A172 (cell line): ENCODE measurements around the gene OR9A2. TPM values are rescaled to one million over a fixed set of nuclear protein-coding genes. Genes with fewer than 3 reads are reported as not detected.

Source experiments
- DNase-seq: peaks from one replicate; pipeline ENCODE4 v3.0.0-alpha.2; 2015; ENCODE audit warnings: low spot score
- total RNA-seq: library from RNA; depleted of rRNA; stranded (reverse); fragments of >200 nt; shearing (Covaris generic); gene quantifications from 2 replicates; pipeline ENCODE4 v1.2.3, GENCODE V29; 2014; rRNA removed

The OR9A2 gene, protein sequence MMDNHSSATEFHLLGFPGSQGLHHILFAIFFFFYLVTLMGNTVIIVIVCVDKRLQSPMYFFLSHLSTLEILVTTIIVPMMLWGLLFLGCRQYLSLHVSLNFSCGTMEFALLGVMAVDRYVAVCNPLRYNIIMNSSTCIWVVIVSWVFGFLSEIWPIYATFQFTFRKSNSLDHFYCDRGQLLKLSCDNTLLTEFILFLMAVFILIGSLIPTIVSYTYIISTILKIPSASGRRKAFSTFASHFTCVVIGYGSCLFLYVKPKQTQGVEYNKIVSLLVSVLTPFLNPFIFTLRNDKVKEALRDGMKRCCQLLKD
- total RNA-seq = not detected in 2 replicates

GRCh38 chr7:143027032-143027431, at the start of gene OR9A2:
Gene OR9A2, minus strand, starts transcription at chr7:143027132. Its CDS starts 0 bp downstream, at chr7:143027132.
- DNase-seq = no peak

GRCh38 chr7:143074141-143074540, 47.2 kb upstream of the OR9A2 start:
- DNase-seq = no peak

- no peak for DNase-seq
These were observed 46.6 kb upstream of the OR9A2 start for GRCh38 chr7:143073556-143073955.

DNA sequence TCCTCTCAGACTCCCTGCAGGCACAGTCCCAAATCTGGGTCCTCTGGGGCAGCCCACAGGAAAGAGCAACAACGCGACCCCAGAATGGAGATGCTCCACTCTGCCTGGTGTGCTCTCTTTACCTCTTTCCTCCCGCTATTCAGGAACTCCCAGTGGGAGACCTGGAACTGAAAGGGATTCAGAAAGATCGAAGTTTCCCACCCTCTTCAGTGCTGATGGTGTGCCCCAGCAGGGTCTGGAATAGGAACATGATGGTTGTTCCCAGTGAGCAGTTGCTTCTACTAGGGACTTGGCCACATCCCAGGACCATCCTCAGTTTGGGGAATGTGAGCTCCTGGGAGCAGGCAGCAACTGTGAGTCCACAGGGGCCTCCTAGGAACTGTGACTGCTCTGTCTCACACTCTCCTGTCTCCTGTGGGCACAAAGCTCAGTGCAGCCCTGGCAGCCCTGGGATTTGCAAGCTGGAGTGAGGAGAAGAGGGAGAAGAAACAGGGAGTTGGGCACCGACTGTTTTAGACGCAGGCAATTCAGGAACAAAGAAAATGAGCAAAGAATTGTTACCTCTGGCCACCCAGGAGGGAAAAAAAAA, 43.1 kb upstream of the OR9A2 start:
- DNase-seq = no peak

- no peak for DNase-seq
These were observed 41.5 kb upstream of the OR9A2 start for GRCh38 chr7:143068446-143068845.

DNA sequence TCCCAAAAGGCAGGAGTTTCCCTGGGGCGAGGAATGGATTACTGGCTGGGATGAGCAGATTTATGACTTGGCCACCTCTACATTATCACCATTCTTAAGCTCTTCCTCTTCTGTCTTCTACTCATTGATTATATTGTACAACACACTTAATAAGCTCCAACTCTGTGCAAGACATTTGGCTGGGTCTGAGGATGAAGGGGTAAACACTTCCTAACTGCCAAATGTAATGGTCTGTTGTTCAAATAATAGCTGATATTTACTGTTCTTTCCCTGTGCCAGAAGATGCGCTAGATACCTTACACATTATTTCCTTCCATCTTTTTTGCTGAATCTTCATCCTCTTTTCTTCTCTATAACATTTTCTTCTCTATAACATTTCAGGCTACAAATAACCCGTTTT, 36.8 kb upstream of the OR9A2 start:
- DNase-seq = no peak

- DNase-seq = no peak
These were observed 28.8 kb upstream of the OR9A2 start for GRCh38 chr7:143055754-143056153.

DNA sequence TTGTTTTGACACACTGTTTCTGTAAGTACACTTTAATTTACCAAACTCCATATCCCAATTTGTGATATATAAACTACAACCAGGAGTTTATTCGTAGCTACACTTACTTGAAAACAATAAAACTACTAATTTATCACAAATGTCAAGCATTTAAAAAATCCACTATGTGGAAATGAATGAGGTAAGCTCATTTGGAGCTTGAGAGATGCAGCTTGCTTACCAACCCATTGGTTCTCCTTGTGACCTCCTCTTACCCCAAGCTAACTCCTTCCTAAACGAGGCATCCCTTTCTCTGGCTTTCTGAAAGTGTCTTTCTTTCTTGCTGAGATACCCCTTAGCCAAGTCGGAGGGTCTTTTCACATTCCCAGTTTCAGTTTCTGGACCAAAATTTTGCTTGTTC, 27.7 kb upstream of the OR9A2 start:
- DNase-seq = no peak

DNA sequence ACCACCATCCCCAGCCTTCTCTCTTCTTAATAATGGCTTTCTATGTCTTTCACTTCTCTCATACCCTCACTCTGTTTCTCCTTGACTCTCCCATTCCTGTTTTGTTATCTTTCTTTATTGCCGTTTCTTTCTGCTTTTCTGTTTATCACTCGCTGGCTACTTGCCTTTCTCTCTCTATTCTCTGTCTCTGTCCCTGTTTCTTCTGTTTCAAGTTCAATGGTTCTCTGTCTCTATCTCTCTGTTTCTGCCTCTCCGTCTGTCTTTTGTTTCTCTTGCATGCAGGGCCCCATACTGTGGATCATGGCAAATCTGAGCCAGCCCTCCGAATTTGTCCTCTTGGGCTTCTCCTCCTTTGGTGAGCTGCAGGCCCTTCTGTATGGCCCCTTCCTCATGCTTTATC, 25.1 kb upstream of the OR9A2 start, which contains the start of gene OR6V1:
TSS of gene OR6V1 (plus strand) at position 301 of the 400 bp plus-strand sequence. CDS start at position 301, 0 bp downstream.
- no peak for DNase-seq

- no peak for DNase-seq
These were observed 24.0 kb upstream of the OR9A2 start for GRCh38 chr7:143050931-143051330.

- no peak for DNase-seq
These were observed 22.4 kb upstream of the OR9A2 start for GRCh38 chr7:143049362-143049761.

DNA sequence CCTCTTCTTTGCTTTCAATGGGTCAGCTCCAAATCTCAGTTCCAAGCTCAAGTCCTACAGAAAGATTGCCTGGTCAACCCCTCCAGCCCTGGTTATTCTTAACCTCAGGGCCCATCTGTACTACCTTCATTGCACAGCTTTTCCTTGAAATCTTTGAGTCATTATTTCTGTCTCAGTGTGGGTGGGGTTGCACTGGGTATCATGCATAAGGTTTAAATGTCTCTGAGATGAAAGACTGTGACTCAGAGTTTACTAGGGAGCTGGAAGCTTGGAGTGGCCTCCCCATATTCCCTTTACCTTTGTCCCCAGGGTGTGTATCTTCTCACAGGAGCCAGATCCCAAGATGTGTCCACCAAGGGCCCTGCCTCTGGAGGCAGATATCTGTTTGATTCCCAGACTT, 21.9 kb upstream of the OR9A2 start:
- no peak for DNase-seq

DNA sequence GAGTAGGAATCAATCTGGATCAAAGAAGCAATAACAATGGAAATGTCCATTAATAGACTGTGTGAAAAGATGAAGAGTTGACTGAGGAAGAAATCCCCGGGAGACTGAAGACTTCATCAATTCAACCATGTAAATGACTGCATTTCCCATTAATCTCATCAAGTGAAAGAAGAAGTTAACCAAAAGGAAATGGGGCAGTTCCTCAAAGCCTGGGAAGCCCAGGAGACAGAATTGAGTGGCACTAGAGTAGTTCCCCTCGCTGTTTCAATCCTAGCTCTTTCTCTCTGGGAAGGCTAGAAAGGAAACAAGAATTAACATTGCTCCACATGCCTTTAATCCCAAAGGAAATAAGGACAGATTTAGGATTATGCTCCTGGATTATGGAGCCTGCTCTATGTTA, 20.4 kb upstream of the OR9A2 start:
- no peak for DNase-seq

DNA sequence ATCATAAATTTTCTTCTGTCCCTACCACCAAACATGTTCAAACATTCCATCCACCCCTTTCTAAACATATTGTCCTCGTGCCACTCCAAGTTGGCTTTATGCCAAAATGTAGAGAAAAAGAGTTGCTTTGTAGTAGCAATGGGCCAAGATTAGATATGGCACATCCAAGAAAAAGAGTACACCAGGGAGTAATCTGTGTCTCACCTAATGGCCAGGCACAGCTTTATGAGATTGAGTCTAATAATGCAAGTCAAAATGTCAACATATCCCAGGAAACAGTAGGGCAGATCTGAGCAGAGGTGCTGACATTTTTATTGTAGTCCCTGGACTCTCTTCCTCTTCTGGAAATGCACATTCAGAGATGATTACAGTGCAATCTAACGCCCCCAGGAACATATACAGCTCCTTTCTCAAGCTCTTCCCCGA, 19.5 kb upstream of the OR9A2 start:
- DNase-seq = no peak

DNA sequence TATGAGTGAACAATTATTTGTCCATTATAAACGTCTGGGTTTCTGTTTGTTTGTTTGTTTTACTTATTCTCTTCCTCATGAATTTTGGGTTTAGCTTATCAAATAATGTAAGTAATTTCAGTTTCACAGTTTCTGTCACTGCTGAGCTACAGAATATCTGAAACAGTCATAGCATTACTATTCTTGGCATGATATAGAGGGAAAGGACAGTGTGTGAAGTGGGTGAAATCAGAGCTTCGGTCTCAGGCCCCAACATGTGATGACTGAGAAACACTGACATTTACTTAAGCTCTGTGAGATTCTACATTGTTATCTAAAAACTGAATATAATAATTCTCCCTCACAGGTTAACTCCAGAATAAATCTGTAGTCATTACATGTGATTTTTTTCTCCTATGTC, 16.5 kb upstream of the OR9A2 start:
- no peak for DNase-seq

- no peak for DNase-seq
These were observed 15.9 kb upstream of the OR9A2 start for GRCh38 chr7:143042790-143043271.

DNA sequence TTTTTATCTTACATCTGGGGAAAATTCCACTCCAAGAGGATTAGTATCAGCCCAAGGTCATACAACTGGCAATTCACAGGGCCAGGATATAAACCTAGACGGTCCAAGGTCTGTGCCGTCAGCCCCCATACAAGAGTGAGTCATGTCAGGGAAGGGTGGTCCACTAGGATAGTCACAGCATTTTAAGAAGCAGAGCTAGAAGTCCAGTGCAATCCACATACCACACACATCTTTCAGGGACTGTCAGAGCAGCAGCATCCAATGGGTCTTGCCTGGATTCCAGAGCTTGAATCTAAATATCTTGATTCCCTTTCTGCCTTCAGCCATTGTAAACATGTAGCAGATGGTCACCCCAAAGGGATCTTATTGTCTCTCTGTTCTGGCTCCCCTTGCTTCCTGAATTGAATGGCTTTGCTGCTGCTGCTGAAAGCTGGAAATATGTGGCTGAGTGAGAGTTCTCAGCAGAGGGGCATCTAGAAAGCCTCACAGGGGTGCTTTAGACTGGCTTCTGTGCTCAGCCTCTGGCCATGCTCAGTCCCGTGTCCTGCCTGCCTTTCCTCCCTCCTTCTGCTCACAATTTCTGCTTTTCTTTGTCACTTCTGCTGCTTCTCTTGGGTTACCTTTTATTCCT, 15.3 kb upstream of the OR9A2 start:
- no peak for DNase-seq

GRCh38 chr7:143041346-143041745, 14.4 kb upstream of the OR9A2 start:
- DNase-seq = no peak

GRCh38 chr7:143040209-143040715, 13.3 kb upstream of the OR9A2 start:
- no peak for DNase-seq

GRCh38 chr7:143038635-143039034, 11.7 kb upstream of the OR9A2 start:
- DNase-seq = no peak

DNA sequence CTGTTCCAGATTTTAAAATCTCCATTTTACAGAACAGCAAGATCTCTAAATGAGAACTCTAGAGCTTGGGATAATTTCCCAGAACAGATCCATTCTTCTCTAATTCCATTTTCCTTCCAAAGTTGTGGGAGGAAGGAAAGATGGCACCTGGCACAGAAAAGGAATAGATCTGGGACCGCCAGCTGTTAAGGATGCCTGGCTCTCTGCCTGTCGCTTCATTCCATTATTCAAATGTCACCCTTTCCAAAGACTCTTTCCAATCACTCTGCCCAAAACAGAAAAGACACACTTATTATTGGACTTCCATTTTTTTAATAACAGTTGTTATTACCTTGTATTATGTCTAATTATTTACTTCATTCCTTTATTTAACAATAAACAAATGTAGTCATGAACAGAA, 751 bp upstream of the OR9A2 start:
- DNase-seq = no peak

GRCh38 chr7:143025371-143025770, 1.6 kb downstream of the OR9A2 start:
- no peak for DNase-seq

DNA sequence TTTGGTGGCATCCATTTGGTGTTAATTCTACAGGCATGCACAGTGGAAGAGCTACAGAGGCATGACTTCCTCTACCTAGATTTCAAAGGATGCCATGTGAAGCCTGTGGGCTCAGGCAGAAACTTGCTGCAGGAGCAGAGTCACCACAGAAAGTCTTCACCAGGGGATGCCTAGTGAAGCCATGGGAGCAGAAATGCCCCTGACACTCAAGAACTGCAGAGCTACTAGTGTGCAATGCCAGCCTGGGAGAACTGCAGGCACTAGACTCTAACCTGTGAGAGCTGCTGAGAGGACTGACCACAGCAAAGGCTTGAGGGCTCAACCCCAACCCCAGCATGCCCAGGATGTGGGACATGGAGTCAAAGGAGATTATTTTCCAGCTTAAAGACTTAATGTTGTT, 3.9 kb downstream of the OR9A2 start:
- no peak for DNase-seq
